ENCODE measurements around the gene NAT14. TPM values are rescaled to one million over a fixed set of nuclear protein-coding genes. Genes with fewer than 3 reads are reported as not detected.

Gene NAT14
- polyA plus RNA-seq, 1 donor from 2014 or later, result 129 TPM

- no peaks in the 10 kb centered on the region for H3K9me2 ChIP-seq (ENCODE audit: insufficient read depth, low read length)
- H3K4me2 ChIP-seq (ENCODE audit: low read length), result peak overlapping the region; percentile 78
- peak overlapping the region; percentile 78 for H3K9ac ChIP-seq (ENCODE audit: low read length)
- no peaks in the 10 kb centered on the region for H3F3A ChIP-seq (ENCODE audit: insufficient read depth, low read length, poor library complexity, severe bottlenecking)
- peak overlapping the region; percentile 11 for H3K27ac ChIP-seq (ENCODE audit: low read length)
- no peaks in the 10 kb centered on the region for H3K9me3 ChIP-seq (ENCODE audit: low read length)
- no peaks in the 10 kb centered on the region for H4K20me1 ChIP-seq (ENCODE audit: insufficient read depth)
- H3K36me3 ChIP-seq (ENCODE audit: insufficient read depth, low read length), result no peaks in the 10 kb centered on the region
- peak overlapping the region; percentile 65 for H2AFZ ChIP-seq (ENCODE audit: low read depth, low read length)
- H3K4me3 ChIP-seq (ENCODE audit: low read length), result peak overlapping the region; percentile 97
- no peaks in the 10 kb centered on the region for H3K27me3 ChIP-seq (ENCODE audit: insufficient read depth, low read depth, low read length)
- H3K79me2 ChIP-seq (replicated peaks; ENCODE audit: insufficient read depth, low read length), result no peaks in the 10 kb centered on the region
- no peak for TF ChIP-seq EZH2 (IDR thresholded peaks at IDR 0.05; ENCODE audit: borderline replicate concordance, insufficient read depth, low read length, poor library complexity, severe bottlenecking)
- TF ChIP-seq SMC3 (conservative IDR thresholded peaks at IDR 0.05; ENCODE audit: poor library complexity), result no peak
- TF ChIP-seq CTCF (IDR thresholded peaks at IDR 0.05; ENCODE audit: poor library complexity, severe bottlenecking), result no peak
- no peak for TF ChIP-seq TAF1 (IDR thresholded peaks at IDR 0.05; ENCODE audit: low read depth)
- no peak for TF ChIP-seq REST (IDR thresholded peaks at IDR 0.05; ENCODE audit: borderline replicate concordance)
- no peak for TF ChIP-seq EP300 (conservative IDR thresholded peaks at IDR 0.05; ENCODE audit: poor library complexity, severe bottlenecking)
- no peak for TF ChIP-seq POLR2AphosphoS5 (IDR thresholded peaks at IDR 0.05)
- no peak for TF ChIP-seq RAD21 (conservative IDR thresholded peaks at IDR 0.05)
- no peak for TF ChIP-seq MXI1 (conservative IDR thresholded peaks at IDR 0.05; ENCODE audit: poor library complexity, severe bottlenecking)
These were observed 24.2 kb upstream of the NAT14 start for GRCh38 chr19:55460670-55461258.

- H3K27me3 ChIP-seq (ENCODE audit: insufficient read depth, low read depth, low read length), result no peaks in the 10 kb centered on the region
- peak within 1 kb of the TSS; percentile 78 for H3K9ac ChIP-seq (ENCODE audit: low read length)
- no peaks in the 10 kb centered on the region for H3K79me2 ChIP-seq (replicated peaks; ENCODE audit: insufficient read depth, low read length)
- peak within 1 kb of the TSS; percentile 78 for H3K4me2 ChIP-seq (ENCODE audit: low read length)
- H2AFZ ChIP-seq (ENCODE audit: low read depth, low read length), result peak within 1 kb of the TSS; percentile 67
- H3F3A ChIP-seq (ENCODE audit: insufficient read depth, low read length, poor library complexity, severe bottlenecking), result no peaks in the 10 kb centered on the region
- H3K27ac ChIP-seq (ENCODE audit: low read length), result peak within 1 kb of the TSS; percentile 11
- no peaks in the 10 kb centered on the region for H4K20me1 ChIP-seq (ENCODE audit: insufficient read depth)
- H3K4me3 ChIP-seq (ENCODE audit: low read length), result peak within 1 kb of the TSS; percentile 97
- no peaks in the 10 kb centered on the region for H3K9me3 ChIP-seq (ENCODE audit: low read length)
- H3K36me3 ChIP-seq (ENCODE audit: insufficient read depth, low read length), result no peaks in the 10 kb centered on the region
- TF ChIP-seq RAD21 (conservative IDR thresholded peaks at IDR 0.05) (no peak), REST (IDR thresholded peaks at IDR 0.05; ENCODE audit: borderline replicate concordance) (peak; percentile 26), SMC3 (conservative IDR thresholded peaks at IDR 0.05; ENCODE audit: poor library complexity) (peak; percentile 30), EP300 (conservative IDR thresholded peaks at IDR 0.05; ENCODE audit: poor library complexity, severe bottlenecking) (peak; percentile 41), POLR2AphosphoS5 (IDR thresholded peaks at IDR 0.05) (peak; percentile 51), MXI1 (conservative IDR thresholded peaks at IDR 0.05; ENCODE audit: poor library complexity, severe bottlenecking) (peak; percentile 88), CTCF (IDR thresholded peaks at IDR 0.05; ENCODE audit: poor library complexity, severe bottlenecking) (peak; percentile 32), EZH2 (IDR thresholded peaks at IDR 0.05; ENCODE audit: borderline replicate concordance, insufficient read depth, low read length, poor library complexity, severe bottlenecking) (no peak), TAF1 (IDR thresholded peaks at IDR 0.05; ENCODE audit: low read depth) (no peak)
- no peaks in the 10 kb centered on the region for H3K9me2 ChIP-seq (ENCODE audit: insufficient read depth, low read length)
These were observed 23.6 kb upstream of the NAT14 start, which contains the start of gene ISOC2 for GRCh38 chr19:55461259-55461973. Gene ISOC2 (minus strand): TSS chr19:55461642. CDS start chr19:55456486, 5,156 bp downstream.

Measured in neural cell (in vitro differentiated cells).